Measurements from ENCODE around the gene IP6K1.

GRCh38 chr3:49740427-49740826 lies 45.9 kb downstream of the IP6K1 start:
- no peak for TF ChIP-seq POLR2A (IDR thresholded peaks at IDR 0.05)
- TF ChIP-seq, protein P1, sequence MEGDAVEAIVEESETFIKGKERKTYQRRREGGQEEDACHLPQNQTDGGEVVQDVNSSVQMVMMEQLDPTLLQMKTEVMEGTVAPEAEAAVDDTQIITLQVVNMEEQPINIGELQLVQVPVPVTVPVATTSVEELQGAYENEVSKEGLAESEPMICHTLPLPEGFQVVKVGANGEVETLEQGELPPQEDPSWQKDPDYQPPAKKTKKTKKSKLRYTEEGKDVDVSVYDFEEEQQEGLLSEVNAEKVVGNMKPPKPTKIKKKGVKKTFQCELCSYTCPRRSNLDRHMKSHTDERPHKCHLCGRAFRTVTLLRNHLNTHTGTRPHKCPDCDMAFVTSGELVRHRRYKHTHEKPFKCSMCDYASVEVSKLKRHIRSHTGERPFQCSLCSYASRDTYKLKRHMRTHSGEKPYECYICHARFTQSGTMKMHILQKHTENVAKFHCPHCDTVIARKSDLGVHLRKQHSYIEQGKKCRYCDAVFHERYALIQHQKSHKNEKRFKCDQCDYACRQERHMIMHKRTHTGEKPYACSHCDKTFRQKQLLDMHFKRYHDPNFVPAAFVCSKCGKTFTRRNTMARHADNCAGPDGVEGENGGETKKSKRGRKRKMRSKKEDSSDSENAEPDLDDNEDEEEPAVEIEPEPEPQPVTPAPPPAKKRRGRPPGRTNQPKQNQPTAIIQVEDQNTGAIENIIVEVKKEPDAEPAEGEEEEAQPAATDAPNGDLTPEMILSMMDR (IDR thresholded peaks at IDR 0.05) = no peak
